ENCODE data around the gene BSDC1. TPM values are rescaled to one million over a fixed set of nuclear protein-coding genes. Genes with fewer than 3 reads are reported as not detected.
A peak's percentile ranks its signal among the peaks of the same experiment; 100 is the strongest.

Gene BSDC1
- total and polyA plus RNA-seq, 2 experiments from 2014 or later, result 56.2 to 78.7 TPM

DNA sequence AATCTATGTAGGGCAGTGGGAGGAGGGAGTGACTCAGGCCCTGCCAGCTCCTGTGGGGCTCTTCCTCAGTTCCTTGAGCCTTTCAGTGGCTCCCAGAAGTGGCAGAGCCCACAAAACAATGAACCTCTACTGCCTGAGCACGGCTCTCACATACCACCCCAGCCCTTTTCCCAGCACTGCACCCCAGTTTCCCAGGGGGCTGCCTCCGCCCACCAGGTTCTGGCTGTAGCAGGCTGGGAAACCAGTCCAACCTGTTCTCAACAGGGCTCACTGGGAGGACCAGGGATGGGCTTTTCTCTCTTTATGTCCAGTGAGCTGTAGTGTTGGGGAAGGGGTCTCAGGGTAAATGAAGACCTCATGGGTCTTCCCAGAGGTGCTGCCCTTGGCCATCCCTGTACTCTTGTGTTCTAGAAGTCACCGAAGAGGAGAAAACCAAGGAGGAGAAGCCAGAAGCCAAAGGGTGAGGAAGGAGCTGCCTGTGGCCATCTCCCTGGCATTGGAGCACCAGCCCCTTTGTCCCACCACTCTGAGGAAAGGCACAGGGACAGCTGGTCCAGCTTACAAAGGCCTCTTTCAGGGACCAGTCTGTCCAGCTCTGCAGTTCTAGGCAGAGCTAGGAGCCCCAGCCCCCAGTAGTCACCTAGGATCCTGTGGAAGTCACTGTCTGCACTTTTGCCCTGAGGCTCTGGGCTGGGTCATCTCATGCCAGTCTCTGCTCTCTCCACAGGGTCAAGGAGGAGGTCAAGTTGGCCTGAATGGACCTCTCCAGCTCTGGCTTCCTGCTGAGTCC is 61.8 kb downstream of the BSDC1 start:
- peak in 1 of 2 donors; percentile 13 for DNase-seq (ENCODE audit: low read depth in 1 of 2, low spot score in 1 of 2)
- H3K4me1 ChIP-seq (ENCODE audit: low read depth), result peaks cover 7% of the 10 kb centered on the region
- H3K27me3 ChIP-seq, result no peaks in the 10 kb centered on the region
- H3K4me3 ChIP-seq, result no peak overlapping the region
- peaks cover 34% of the 10 kb centered on the region for H3K36me3 ChIP-seq
- peak overlapping the region; percentile 18 for H3K27ac ChIP-seq
- TF ChIP-seq, protein P1, sequence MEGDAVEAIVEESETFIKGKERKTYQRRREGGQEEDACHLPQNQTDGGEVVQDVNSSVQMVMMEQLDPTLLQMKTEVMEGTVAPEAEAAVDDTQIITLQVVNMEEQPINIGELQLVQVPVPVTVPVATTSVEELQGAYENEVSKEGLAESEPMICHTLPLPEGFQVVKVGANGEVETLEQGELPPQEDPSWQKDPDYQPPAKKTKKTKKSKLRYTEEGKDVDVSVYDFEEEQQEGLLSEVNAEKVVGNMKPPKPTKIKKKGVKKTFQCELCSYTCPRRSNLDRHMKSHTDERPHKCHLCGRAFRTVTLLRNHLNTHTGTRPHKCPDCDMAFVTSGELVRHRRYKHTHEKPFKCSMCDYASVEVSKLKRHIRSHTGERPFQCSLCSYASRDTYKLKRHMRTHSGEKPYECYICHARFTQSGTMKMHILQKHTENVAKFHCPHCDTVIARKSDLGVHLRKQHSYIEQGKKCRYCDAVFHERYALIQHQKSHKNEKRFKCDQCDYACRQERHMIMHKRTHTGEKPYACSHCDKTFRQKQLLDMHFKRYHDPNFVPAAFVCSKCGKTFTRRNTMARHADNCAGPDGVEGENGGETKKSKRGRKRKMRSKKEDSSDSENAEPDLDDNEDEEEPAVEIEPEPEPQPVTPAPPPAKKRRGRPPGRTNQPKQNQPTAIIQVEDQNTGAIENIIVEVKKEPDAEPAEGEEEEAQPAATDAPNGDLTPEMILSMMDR (IDR thresholded peaks at IDR 0.05; ENCODE audit: low read depth, low read length), result no peak
- H3K9me3 ChIP-seq (ENCODE audit: low read depth), result no peaks in the 10 kb centered on the region

DNA sequence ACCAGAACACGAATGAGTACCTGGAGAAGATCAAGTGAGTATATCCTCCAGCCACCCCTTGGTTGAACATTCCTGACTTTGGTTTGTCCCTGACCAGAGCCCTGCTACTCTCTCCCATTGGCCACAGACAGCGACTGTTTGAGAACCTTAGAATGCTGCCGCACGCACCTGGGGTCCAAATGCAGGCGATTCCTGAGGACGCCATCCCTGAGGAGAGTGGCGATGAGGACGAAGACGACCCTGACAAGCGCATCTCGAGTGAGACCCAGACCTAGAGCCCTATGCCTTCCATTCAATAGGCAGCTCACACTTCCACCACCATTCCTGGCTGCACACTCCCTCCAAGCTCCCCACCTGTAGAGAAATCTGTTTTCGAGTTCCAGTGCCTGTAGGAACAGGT is 62.7 kb downstream of the BSDC1 start:
- TF ChIP-seq, protein P1 (IDR thresholded peaks at IDR 0.05; ENCODE audit: low read depth, low read length), result no peak
- Histone ChIP-seq H3K36me3 (peaks cover 43% of the 10 kb centered on the region), H3K27me3 (no peaks in the 10 kb centered on the region), H3K9me3 (ENCODE audit: low read depth) (no peaks in the 10 kb centered on the region), H3K4me1 (ENCODE audit: low read depth) (peaks cover 7% of the 10 kb centered on the region), H3K27ac (no peak overlapping the region), H3K4me3 (no peak overlapping the region)
- DNase-seq (ENCODE audit: low read depth in 1 of 2, low spot score in 1 of 2), result no peak

DNA sequence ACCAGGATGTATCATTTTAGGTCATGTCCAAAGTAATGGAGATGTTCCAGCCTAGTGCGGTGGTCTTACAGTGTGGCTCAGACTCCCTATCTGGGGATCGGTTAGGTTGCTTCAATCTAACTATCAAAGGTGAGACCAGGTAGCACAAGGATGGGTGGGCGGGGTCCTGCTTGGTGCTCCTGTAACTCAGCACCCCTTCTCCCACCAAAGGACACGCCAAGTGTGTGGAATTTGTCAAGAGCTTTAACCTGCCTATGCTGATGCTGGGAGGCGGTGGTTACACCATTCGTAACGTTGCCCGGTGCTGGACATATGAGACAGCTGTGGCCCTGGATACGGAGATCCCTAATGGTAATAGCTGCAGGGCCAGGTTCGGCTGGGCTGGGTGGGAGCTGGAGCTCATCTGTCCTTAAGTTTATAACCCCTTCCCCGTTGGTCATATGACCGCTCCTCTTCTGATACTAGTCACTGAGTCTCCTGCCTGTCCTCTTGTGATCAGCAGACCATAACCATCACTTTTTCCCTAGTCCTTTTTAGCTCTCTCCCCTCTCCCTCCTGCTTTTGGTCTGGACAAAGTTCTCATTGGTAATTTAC is 63.6 kb downstream of the BSDC1 start:
- H3K36me3 ChIP-seq, result peaks cover 43% of the 10 kb centered on the region
- TF ChIP-seq, protein P1 (IDR thresholded peaks at IDR 0.05; ENCODE audit: low read depth, low read length), result no peak
- no peak for DNase-seq (ENCODE audit: low read depth in 1 of 2, low spot score in 1 of 2)

DNA sequence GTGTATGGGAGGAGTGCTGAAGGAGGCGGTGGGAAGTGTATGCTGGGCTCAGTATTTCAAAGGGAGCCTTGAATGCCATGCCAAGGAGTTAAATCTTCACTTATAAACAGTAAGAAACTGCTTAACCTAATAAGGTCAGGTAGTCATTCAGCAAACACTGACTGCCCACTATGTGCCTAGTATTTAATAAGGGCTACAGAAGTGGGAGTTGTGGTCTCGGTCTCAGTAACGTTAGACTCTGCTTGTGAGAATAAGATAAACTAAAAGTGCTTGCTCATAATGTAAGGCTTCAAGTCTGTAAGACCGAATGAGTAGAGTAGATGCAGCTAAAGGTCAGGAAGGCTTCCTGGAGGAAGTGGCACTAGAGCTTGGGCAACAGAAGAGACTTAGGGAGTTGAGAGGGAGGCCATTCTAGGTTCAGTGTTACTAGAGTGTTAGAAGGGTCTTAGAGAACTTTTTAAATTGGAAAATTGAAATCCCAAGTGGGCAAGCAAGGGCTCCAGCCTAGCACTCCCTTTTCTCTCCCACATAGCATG is 64.2 kb downstream of the BSDC1 start:
- Histone ChIP-seq H3K27me3 (no peaks in the 10 kb centered on the region), H3K9me3 (ENCODE audit: low read depth) (no peaks in the 10 kb centered on the region), H3K4me3 (no peak overlapping the region), H3K27ac (no peak overlapping the region), H3K4me1 (ENCODE audit: low read depth) (peaks cover 7% of the 10 kb centered on the region), H3K36me3 (peaks cover 43% of the 10 kb centered on the region)
- no peak for DNase-seq (ENCODE audit: low read depth in 1 of 2, low spot score in 1 of 2)
- TF ChIP-seq, protein P1 (IDR thresholded peaks at IDR 0.05; ENCODE audit: low read depth, low read length), result no peak

More for the DNA sequence above, 63.6 kb downstream of the BSDC1 start:
- Histone ChIP-seq H3K4me1 (ENCODE audit: low read depth) (peaks cover 7% of the 10 kb centered on the region), H3K27me3 (no peaks in the 10 kb centered on the region), H3K27ac (no peak overlapping the region), H3K9me3 (ENCODE audit: low read depth) (no peaks in the 10 kb centered on the region), H3K4me3 (no peak overlapping the region)

DNA sequence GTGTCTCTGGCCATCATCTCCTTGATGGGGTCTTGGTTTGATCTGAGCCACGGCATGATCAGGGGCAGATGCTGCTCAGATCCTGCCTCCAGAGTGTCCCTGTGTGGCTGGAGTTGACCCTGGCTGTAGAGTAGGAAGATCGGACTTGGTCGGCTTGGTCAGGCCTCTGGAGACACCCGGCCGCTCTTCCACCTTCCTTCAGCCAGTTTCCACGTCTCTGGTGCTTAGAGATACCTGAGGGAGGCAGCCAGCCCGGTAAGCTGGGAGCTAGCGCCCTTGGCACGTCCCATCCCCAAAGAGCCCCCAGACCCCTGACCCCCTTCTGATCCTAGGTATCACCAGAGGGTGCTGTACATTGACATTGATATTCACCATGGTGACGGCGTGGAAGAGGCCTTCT is 67.0 kb downstream of the BSDC1 start:
- H3K4me1 ChIP-seq (ENCODE audit: low read depth), result no peaks in the 10 kb centered on the region
- H3K36me3 ChIP-seq, result peaks cover 34% of the 10 kb centered on the region
- no peak overlapping the region for H3K4me3 ChIP-seq
- H3K27ac ChIP-seq, result no peak overlapping the region
- no peaks in the 10 kb centered on the region for H3K9me3 ChIP-seq (ENCODE audit: low read depth)
- H3K27me3 ChIP-seq, result no peaks in the 10 kb centered on the region
- DNase-seq (ENCODE audit: low read depth in 1 of 2, low spot score in 1 of 2), result no peak
- TF ChIP-seq, protein P1 (IDR thresholded peaks at IDR 0.05; ENCODE audit: low read depth, low read length), result no peak
